GM12878 (cell line): ENCODE data around the gene LRRC41. TPM values are rescaled to one million over a fixed set of nuclear protein-coding genes. Genes with fewer than 3 reads are reported as not detected.
A peak's percentile ranks its signal among the peaks of the same experiment; 100 is the strongest.

Source experiments
- BHLHE40 ChIP-seq, 2 experiments: fragments of 450-650 bp in 1 of 2; IDR thresholded peaks; 2 replicates each; pipeline ENCODE4 v1.6.1; 2011 to 2017; ENCODE audit warnings: low read depth in 2 of 2, borderline replicate concordance in 1 of 2, improper control_type of control experiment in 1 of 2, low read length in 1 of 2, mild to moderate bottlenecking in 1 of 2
- CREB1 ChIP-seq: IDR thresholded peaks from 2 replicates; pipeline ENCODE4 v1.6.1; 2012; ENCODE audit warnings: low read depth, mild to moderate bottlenecking, inconsistent platforms
- E4F1 ChIP-seq: fragments of 450-650 bp; IDR thresholded peaks from 2 replicates; pipeline ENCODE4 v1.6.1; 2018; ENCODE audit warnings: borderline replicate concordance, mild to moderate bottlenecking; ENCODE audit not compliant: partially characterized antibody
- ESRRA ChIP-seq: IDR thresholded peaks from 2 replicates; pipeline ENCODE4 v1.6.1; 2012; ENCODE audit warnings: mild to moderate bottlenecking, low read length, improper control_type of control experiment
- EZH2 ChIP-seq: IDR thresholded peaks from 2 replicates; pipeline ENCODE4 v1.6.1; 2012; ENCODE audit warnings: low read depth, mild to moderate bottlenecking, control low read depth, inconsistent platforms, low read length, borderline replicate concordance; ENCODE audit not compliant: control insufficient read depth
- HCFC1 ChIP-seq: fragments of 150-350 bp; IDR thresholded peaks from 2 replicates; pipeline ENCODE4 v1.6.1; 2014; ENCODE audit warnings: low read length
- MYB ChIP-seq: fragments of 150-350 bp; IDR thresholded peaks from 2 replicates; pipeline ENCODE4 v1.6.1; 2014; ENCODE audit warnings: mild to moderate bottlenecking, low read depth, low read length, borderline replicate concordance
- MYC ChIP-seq: IDR thresholded peaks from 2 replicates; pipeline ENCODE4 v1.6.1; 2011; ENCODE audit warnings: mild to moderate bottlenecking, low read length, moderate library complexity, inconsistent platforms; ENCODE audit not compliant: insufficient read depth, insufficient replicate concordance, insufficient read length, severe bottlenecking
- NFYB ChIP-seq: IDR thresholded peaks from 2 replicates; pipeline ENCODE4 v1.6.1; 2011; ENCODE audit warnings: low read depth, mild to moderate bottlenecking, low read length, improper control_type of control experiment, moderate library complexity; ENCODE audit not compliant: insufficient read depth
- PAX5 ChIP-seq: IDR thresholded peaks from 2 replicates; pipeline ENCODE4 v1.6.1; 2011; ENCODE audit warnings: low read depth, low read length, borderline replicate concordance
- SP1 ChIP-seq: IDR thresholded peaks from one replicate; pipeline ENCODE4 v1.6.1; 2011; ENCODE audit warnings: low read depth, low read length
- SUZ12 ChIP-seq: fragments of 200-600 bp; sonication (generic); IDR thresholded peaks from one replicate; pipeline ENCODE4 v1.6.1; 2018; ENCODE audit warnings: antibody characterized with exemption, mild to moderate bottlenecking; ENCODE audit not compliant: unreplicated experiment
- TARDBP ChIP-seq: IDR thresholded peaks from 2 replicates; pipeline ENCODE4 v1.6.1; 2016; ENCODE audit warnings: borderline replicate concordance
- WRNIP1 ChIP-seq: IDR thresholded peaks from 2 replicates; pipeline ENCODE4 v1.6.1; 2011; ENCODE audit warnings: low read depth, low read length, improper control_type of control experiment, borderline replicate concordance
- ZBED1 ChIP-seq: IDR thresholded peaks from 2 replicates; pipeline ENCODE4 v1.6.1; 2016; ENCODE audit warnings: borderline replicate concordance
- ZNF207 ChIP-seq: fragments of 450-650 bp; IDR thresholded peaks from 2 replicates; pipeline ENCODE4 v1.6.1; 2014; ENCODE audit warnings: antibody characterized with exemption, mild to moderate bottlenecking, borderline replicate concordance
- polyA plus RNA-seq, 11 experiments: library from polyadenylated mRNA; depleted of rRNA in 4 of 11; unstranded in 6 of 11; stranded (reverse) in 5 of 11; fragments of >200 nt; fragmentation: Nextera tagmentation in 4 of 11; fragmentation: Illumina TruSeq in 1 of 11; extraction: Ambion mirVana in 4 of 11; extraction: Trizol in 1 of 11; gene quantifications; 1 replicate in 1 of 11; 2 replicates in 10 of 11; pipeline versions ENCODE4 v1.2.1 to v1.2.3, GENCODE V29; 2011 to 2016; ENCODE audit warnings: inconsistent platforms in 2 of 11, missing spikeins in 2 of 11, low read depth in 1 of 11
- total RNA-seq, 4 experiments: library from RNA; depleted of rRNA in 3 of 4; stranded (reverse); fragments of >200 nt in 3 of 4; fragmentation: Illumina TruSeq in 1 of 4; extraction: Trizol in 1 of 4; gene quantifications; 2 replicates each; pipeline versions ENCODE4 v1.2.1 to v1.2.3, GENCODE V29; 2013 to 2021
- TF ChIP-seq, protein P1 (sequence below): fragments of 450-650 bp; IDR thresholded peaks from 2 replicates; pipeline ENCODE4 v1.6.1; 2017; ENCODE audit warnings: mild to moderate bottlenecking, moderate library complexity
- TF ChIP-seq, protein P2 (sequence below): fragments of 450-650 bp; IDR thresholded peaks from 2 replicates; pipeline ENCODE4 v1.6.1; 2017; ENCODE audit warnings: mild to moderate bottlenecking, moderate library complexity

Gene LRRC41
- total and polyA plus RNA-seq, 10 of the 15 experiments (the other 5 are each of a cell fraction or from before 2014, with no cell fraction given) = 12.0 to 79.9 (median 48.5) TPM

DNA sequence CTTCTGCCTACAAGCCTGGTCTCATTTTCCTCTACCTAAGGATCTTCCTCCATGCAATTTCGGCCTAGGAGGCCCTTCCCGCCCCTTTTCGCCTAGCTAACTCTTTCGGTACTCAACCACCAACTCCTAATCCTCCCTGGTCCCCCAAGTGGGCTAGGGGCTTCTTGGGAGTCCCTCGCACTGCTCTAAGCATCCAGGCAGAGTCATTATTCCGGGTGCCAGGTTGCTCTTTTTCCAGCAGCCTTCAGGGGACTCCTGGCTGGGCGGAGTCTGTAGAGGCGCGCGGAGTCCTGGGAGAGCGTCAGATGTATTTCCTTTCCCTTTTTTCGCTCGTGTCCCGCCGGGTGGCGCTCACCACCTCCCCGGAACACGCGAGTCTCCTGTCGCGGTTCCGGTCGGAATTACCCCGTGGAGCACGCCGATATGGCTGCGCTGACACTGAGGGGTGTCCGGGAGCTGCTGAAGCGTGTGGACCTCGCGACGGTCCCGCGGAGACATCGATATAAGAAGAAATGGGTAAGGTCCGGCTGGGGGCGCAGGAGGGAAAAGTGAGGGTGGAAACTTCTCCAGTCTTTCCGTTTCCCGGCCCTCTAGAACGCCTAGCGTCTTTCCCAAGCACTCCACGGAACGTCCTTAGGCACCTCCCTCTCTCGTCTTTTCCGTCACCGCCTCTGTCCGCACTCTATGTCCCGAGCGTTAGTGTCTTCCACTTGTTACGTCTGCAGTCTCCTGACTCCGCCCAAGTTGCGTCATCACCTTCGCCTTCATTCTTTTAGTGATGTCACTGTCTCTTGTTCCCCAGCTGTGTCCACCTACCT lies 37.2 kb upstream of the LRRC41 start, which contains the start of gene NSUN4 (continued):
- TF ChIP-seq, protein P1, sequence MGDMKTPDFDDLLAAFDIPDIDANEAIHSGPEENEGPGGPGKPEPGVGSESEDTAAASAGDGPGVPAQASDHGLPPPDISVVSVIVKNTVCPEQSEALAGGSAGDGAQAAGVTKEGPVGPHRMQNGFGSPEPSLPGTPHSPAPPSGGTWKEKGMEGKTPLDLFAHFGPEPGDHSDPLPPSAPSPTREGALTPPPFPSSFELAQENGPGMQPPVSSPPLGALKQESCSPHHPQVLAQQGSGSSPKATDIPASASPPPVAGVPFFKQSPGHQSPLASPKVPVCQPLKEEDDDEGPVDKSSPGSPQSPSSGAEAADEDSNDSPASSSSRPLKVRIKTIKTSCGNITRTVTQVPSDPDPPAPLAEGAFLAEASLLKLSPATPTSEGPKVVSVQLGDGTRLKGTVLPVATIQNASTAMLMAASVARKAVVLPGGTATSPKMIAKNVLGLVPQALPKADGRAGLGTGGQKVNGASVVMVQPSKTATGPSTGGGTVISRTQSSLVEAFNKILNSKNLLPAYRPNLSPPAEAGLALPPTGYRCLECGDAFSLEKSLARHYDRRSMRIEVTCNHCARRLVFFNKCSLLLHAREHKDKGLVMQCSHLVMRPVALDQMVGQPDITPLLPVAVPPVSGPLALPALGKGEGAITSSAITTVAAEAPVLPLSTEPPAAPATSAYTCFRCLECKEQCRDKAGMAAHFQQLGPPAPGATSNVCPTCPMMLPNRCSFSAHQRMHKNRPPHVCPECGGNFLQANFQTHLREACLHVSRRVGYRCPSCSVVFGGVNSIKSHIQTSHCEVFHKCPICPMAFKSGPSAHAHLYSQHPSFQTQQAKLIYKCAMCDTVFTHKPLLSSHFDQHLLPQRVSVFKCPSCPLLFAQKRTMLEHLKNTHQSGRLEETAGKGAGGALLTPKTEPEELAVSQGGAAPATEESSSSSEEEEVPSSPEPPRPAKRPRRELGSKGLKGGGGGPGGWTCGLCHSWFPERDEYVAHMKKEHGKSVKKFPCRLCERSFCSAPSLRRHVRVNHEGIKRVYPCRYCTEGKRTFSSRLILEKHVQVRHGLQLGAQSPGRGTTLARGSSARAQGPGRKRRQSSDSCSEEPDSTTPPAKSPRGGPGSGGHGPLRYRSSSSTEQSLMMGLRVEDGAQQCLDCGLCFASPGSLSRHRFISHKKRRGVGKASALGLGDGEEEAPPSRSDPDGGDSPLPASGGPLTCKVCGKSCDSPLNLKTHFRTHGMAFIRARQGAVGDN = peak; percentile 65; the same call in 1 of the 2 replicates
- TF ChIP-seq, protein P2, sequence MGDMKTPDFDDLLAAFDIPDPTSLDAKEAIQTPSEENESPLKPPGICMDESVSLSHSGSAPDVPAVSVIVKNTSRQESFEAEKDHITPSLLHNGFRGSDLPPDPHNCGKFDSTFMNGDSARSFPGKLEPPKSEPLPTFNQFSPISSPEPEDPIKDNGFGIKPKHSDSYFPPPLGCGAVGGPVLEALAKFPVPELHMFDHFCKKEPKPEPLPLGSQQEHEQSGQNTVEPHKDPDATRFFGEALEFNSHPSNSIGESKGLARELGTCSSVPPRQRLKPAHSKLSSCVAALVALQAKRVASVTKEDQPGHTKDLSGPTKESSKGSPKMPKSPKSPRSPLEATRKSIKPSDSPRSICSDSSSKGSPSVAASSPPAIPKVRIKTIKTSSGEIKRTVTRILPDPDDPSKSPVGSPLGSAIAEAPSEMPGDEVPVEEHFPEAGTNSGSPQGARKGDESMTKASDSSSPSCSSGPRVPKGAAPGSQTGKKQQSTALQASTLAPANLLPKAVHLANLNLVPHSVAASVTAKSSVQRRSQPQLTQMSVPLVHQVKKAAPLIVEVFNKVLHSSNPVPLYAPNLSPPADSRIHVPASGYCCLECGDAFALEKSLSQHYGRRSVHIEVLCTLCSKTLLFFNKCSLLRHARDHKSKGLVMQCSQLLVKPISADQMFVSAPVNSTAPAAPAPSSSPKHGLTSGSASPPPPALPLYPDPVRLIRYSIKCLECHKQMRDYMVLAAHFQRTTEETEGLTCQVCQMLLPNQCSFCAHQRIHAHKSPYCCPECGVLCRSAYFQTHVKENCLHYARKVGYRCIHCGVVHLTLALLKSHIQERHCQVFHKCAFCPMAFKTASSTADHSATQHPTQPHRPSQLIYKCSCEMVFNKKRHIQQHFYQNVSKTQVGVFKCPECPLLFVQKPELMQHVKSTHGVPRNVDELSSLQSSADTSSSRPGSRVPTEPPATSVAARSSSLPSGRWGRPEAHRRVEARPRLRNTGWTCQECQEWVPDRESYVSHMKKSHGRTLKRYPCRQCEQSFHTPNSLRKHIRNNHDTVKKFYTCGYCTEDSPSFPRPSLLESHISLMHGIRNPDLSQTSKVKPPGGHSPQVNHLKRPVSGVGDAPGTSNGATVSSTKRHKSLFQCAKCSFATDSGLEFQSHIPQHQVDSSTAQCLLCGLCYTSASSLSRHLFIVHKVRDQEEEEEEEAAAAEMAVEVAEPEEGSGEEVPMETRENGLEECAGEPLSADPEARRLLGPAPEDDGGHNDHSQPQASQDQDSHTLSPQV = 0 out of 2 replicates have a peak, but pooled peaks have one; percentile 5
- TF ChIP-seq BHLHE40 (IDR thresholded peaks at IDR 0.05; ENCODE audit: borderline replicate concordance in 1 of 2, low read depth in 2 of 2, low read length in 1 of 2) (peak; percentile 77 to 82), WRNIP1 (no peak; the same call in 1 of the 2 replicates), EZH2 (no peak), NFYB (no peak), TARDBP (no peak), E4F1 (no peak), PAX5 (peak; percentile 50; the same call in 1 of the 2 replicates), SUZ12 (no peak), ZNF207 (peak; percentile 90), MYB (0 out of 2 replicates have a peak, but pooled peaks have one; percentile 13), ZBED1 (peak; percentile 97), SP1 (peak; percentile 37), MYC (peak; percentile 84), CREB1 (peak; percentile 98), ESRRA (no peak), HCFC1 (peak; percentile 59)
